Activated CD4-positive, alpha-beta T cell treated with anti-CD3 and anti-CD28 coated beads, Interleukin-10, Interleukin-2, amounts not matched to agents 100 ng/mL and 50 ng/mL, durations not matched to agents 16 hours and 8 hours (primary cell): ENCODE data around the gene SGIP1.
"Not testable (repeated sequence)": the region's sequence is repeated elsewhere in the genome, so short reads cannot be mapped to it uniquely, and the experiment has no call there.

Experiments
- DNase-seq: peaks from one replicate; pipeline ENCODE4 v3.0.0-alpha.2; 2020

The SGIP1 gene

DNA sequence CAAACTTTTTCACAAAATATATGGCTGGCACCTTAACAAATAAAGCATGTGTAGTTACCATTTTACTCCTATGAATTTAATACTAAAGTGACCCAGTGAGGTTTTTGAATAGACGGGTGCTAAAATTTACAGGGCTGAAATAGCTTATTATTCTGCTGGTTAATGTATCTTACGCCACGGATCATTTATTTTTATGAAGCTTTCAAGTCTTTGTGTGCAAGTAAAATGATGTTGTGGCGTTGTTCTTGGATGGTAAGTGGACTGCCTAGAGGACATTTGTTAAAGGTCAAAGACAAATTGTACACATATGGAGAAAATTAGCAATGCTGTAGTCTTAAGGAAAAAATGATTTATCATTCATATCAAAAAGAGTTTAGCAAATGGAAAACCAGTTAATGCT, 244.3 kb downstream of the SGIP1 start:
- no peak for DNase-seq

- no peak for DNase-seq
Measured at GRCh38 chr1:66778969-66779368, 245.0 kb downstream of the SGIP1 start.

GRCh38 chr1:66779475-66780078, 245.6 kb downstream of the SGIP1 start:
- no peak for DNase-seq

GRCh38 chr1:66785800-66786199, 251.8 kb downstream of the SGIP1 start:
- not testable (repeated sequence) for DNase-seq

GRCh38 chr1:66787641-66788040, 253.7 kb downstream of the SGIP1 start:
- peak; percentile 53 for DNase-seq

- peak; percentile 79 for DNase-seq
Measured at GRCh38 chr1:66788231-66788939, 254.4 kb downstream of the SGIP1 start.

- no peak for DNase-seq
Measured at GRCh38 chr1:66791621-66792610, 258.0 kb downstream of the SGIP1 start.

- not testable (repeated sequence) for DNase-seq
Measured at GRCh38 chr1:66795839-66796238, 261.9 kb downstream of the SGIP1 start.
